Hepatocyte (in vitro differentiated cells): ENCODE results near the gene FLYWCH2.
"Not testable (repeated sequence)": the region's sequence is repeated elsewhere in the genome, so short reads cannot be mapped to it uniquely, and the experiment has no call there.

Experiments
- CTCF ChIP-seq: fragments of 200-600 bp; sonication (generic); IDR thresholded peaks from 2 replicates; pipeline ENCODE4 v1.5.1; 2016; ENCODE audit warnings: antibody characterized with exemption, mild to moderate bottlenecking; ENCODE audit not compliant: poor library complexity
- EZH2phosphoT487 ChIP-seq: fragments of 200-600 bp; sonication (generic); IDR thresholded peaks from one replicate; pipeline ENCODE4 v1.6.1; 2018; ENCODE audit warnings: antibody characterized with exemption, mild to moderate bottlenecking, low read depth, moderate library complexity; ENCODE audit not compliant: unreplicated experiment, severe bottlenecking

- TF ChIP-seq CTCF, EZH2phosphoT487: not testable (repeated sequence)
These were observed 45.1 kb downstream of the FLYWCH2 start for GRCh38 chr16:2928151-2928550.
